Measurements from ENCODE around the gene MAST3. TPM values are rescaled to one million over a fixed set of nuclear protein-coding genes. Genes with fewer than 3 reads are reported as not detected.

MAST3 gene
- total and polyA plus RNA-seq, 2 donors (not counting 3 experiments of a cell fraction or from before 2014, with no cell fraction given): 1.5 to 2.7 TPM

DNA sequence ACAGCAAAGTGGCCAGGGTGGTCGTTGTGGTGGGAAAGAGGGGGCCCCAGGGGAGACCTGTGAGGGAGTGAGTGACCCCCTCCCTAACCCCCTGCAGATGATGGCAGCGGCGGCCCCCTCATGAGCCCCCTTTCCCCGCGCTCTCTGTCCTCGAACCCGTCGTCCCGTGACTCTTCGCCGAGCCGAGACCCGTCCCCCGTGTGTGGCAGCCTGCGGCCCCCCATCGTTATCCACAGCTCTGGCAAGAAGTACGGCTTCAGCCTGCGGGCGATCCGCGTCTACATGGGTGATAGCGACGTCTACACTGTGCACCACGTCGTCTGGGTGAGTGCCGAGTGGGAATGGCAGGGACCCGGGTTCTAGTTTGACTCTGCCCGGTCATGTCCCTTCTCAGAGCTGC is 47.3 kb downstream of the MAST3 start:
- no peaks in the 10 kb centered on the region for H4K20me1 ChIP-seq (replicated peaks; ENCODE audit: control insufficient read depth, extremely low read depth, insufficient read depth, low read length)
- no peak for DNase-seq (ENCODE audit: low read depth, low spot score)
- H3K4me3 ChIP-seq (replicated peaks in 1 of 3; ENCODE audit: insufficient read depth in 1 of 3, low read depth in 1 of 3, low read length in 3 of 3): no peak overlapping the region
- H3K79me2 ChIP-seq (ENCODE audit: control insufficient read depth, insufficient read depth, low read length): no peaks in the 10 kb centered on the region
- no peaks in the 10 kb centered on the region for H3K4me1 ChIP-seq (ENCODE audit: control insufficient read depth, extremely low read depth, insufficient read depth, low read length)
- BruUV-seq (replicated peaks): no TSS peak
- ChIA-PET CTCF (interaction anchor here (1.9 to 2.0 kb wide), 2 partner anchors 23 to 32 kb away, joined by 4 to 9 read pairs; no protein-coding TSS in a partner anchor), POLR2A (no interaction called here)
- FAIRE-seq: no peak
- TF ChIP-seq JUN (IDR thresholded peaks at IDR 0.05; ENCODE audit: borderline replicate concordance, insufficient read depth, insufficient read length, low read depth) (no peak), MYC (IDR thresholded peaks at IDR 0.05; ENCODE audit: low read depth, low read length) (no peak), EZH2 (IDR thresholded peaks at IDR 0.05; ENCODE audit: borderline replicate concordance, low read depth, low read length, severe bottlenecking) (no peak), POLR2A (IDR thresholded peaks at IDR 0.05; ENCODE audit: low read depth, low read length) (no peak), POLR2AphosphoS5 (IDR thresholded peaks at IDR 0.05; ENCODE audit: insufficient read depth, low read depth, low read length) (no peak), FOS (IDR thresholded peaks at IDR 0.05; ENCODE audit: borderline replicate concordance, insufficient read depth, low read length) (no peak), GATA2 (IDR thresholded peaks at IDR 0.05; ENCODE audit: insufficient read depth, insufficient read length, low read depth, low read length) (no peak)
- TF ChIP-seq, protein P1, sequence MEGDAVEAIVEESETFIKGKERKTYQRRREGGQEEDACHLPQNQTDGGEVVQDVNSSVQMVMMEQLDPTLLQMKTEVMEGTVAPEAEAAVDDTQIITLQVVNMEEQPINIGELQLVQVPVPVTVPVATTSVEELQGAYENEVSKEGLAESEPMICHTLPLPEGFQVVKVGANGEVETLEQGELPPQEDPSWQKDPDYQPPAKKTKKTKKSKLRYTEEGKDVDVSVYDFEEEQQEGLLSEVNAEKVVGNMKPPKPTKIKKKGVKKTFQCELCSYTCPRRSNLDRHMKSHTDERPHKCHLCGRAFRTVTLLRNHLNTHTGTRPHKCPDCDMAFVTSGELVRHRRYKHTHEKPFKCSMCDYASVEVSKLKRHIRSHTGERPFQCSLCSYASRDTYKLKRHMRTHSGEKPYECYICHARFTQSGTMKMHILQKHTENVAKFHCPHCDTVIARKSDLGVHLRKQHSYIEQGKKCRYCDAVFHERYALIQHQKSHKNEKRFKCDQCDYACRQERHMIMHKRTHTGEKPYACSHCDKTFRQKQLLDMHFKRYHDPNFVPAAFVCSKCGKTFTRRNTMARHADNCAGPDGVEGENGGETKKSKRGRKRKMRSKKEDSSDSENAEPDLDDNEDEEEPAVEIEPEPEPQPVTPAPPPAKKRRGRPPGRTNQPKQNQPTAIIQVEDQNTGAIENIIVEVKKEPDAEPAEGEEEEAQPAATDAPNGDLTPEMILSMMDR (IDR thresholded peaks at IDR 0.05; ENCODE audit: extremely low read depth in 1 of 2, insufficient read depth in 1 of 2, low read depth in 1 of 2, low read length in 2 of 2): no peak
- TF ChIP-seq, protein P2, sequence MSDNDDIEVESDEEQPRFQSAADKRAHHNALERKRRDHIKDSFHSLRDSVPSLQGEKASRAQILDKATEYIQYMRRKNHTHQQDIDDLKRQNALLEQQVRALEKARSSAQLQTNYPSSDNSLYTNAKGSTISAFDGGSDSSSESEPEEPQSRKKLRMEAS (IDR thresholded peaks at IDR 0.05; ENCODE audit: insufficient read depth, insufficient read length): no peak
- dilution Hi-C loops (cut with MboI; ENCODE audit: extremely low pct_ligation_motif_present, low sequenced_read_pairs): no loop called here
- H3K27ac ChIP-seq (ENCODE audit: insufficient read depth, low read depth, low read length): no peak overlapping the region
- no peaks in the 10 kb centered on the region for H3K9me1 ChIP-seq (replicated peaks; ENCODE audit: control insufficient read depth, extremely low read depth, insufficient read depth, low read length)
- H3K27me3 ChIP-seq (ENCODE audit: control insufficient read depth in 2 of 2, insufficient read depth in 2 of 2, low read length in 2 of 2): no peaks in the 10 kb centered on the region
- no peak overlapping the region for H3K9ac ChIP-seq (replicated peaks; ENCODE audit: extremely low read depth, insufficient read depth, low read length)
- H3K4me2 ChIP-seq (ENCODE audit: insufficient read depth, low read length): no peak overlapping the region
- H3K36me3 ChIP-seq (ENCODE audit: control insufficient read depth in 2 of 2, extremely low read depth in 1 of 2, insufficient read depth in 2 of 2, low read length in 2 of 2): no peaks in the 10 kb centered on the region
- no peak overlapping the region for H2AFZ ChIP-seq (ENCODE audit: low read depth, low read length)
- no peaks in the 10 kb centered on the region for H3K9me3 ChIP-seq (replicated peaks; ENCODE audit: control insufficient read depth, insufficient read depth, low read length)
- intact Hi-C loops (cut with micrococcal nuclease): no loop called here

Measured in endothelial cell of umbilical vein (primary cell).